GM21390 (cell line): ENCODE results near the gene HHIPL1.
A peak's percentile ranks its signal among the peaks of the same experiment; 100 is the strongest.
"Not testable (repeated sequence)": the region's sequence is repeated elsewhere in the genome, so short reads cannot be mapped to it uniquely, and the experiment has no call there.

Source experiments
- ATAC-seq: cut with Tn5 transposase; IDR thresholded peaks from one replicate; pipeline ENCODE4 v1.9.1; 2021; ENCODE audit not compliant: unreplicated experiment

Gene HHIPL1

GRCh38 chr14:99657645-99658155, 12.8 kb downstream of the HHIPL1 start:
- no peak for ATAC-seq

- ATAC-seq: no peak
Measured at GRCh38 chr14:99658218-99658845, 13.4 kb downstream of the HHIPL1 start.

- ATAC-seq: no peak
Measured at GRCh38 chr14:99659333-99659741, 14.4 kb downstream of the HHIPL1 start.

- no peak for ATAC-seq
Measured at GRCh38 chr14:99660006-99660566, 15.2 kb downstream of the HHIPL1 start.

GRCh38 chr14:99660794-99661193, 15.9 kb downstream of the HHIPL1 start:
- ATAC-seq: no peak

- not testable (repeated sequence) for ATAC-seq
Measured at GRCh38 chr14:99661206-99661605, 16.3 kb downstream of the HHIPL1 start.

GRCh38 chr14:99662846-99663245, 17.9 kb downstream of the HHIPL1 start:
- no peak for ATAC-seq

- ATAC-seq: no peak
Measured at GRCh38 chr14:99663386-99664057, 18.6 kb downstream of the HHIPL1 start.

- no peak for ATAC-seq
Measured at GRCh38 chr14:99664058-99664936, 19.4 kb downstream of the HHIPL1 start.

- ATAC-seq: peak; percentile 68
Measured at GRCh38 chr14:99664937-99665273, 20.0 kb downstream of the HHIPL1 start.

GRCh38 chr14:99666533-99666932, 21.6 kb downstream of the HHIPL1 start:
- ATAC-seq: no peak

GRCh38 chr14:99667045-99667444, 22.1 kb downstream of the HHIPL1 start:
- ATAC-seq: no peak

- no peak for ATAC-seq
Measured at GRCh38 chr14:99667821-99668220, 22.9 kb downstream of the HHIPL1 start.

- no peak for ATAC-seq
Measured at GRCh38 chr14:99668307-99669295, 23.7 kb downstream of the HHIPL1 start.

GRCh38 chr14:99670361-99671234, 25.7 kb downstream of the HHIPL1 start:
- no peak for ATAC-seq

- no peak for ATAC-seq
Measured at GRCh38 chr14:99671235-99672224, 26.6 kb downstream of the HHIPL1 start.

- ATAC-seq: no peak
Measured at GRCh38 chr14:99672506-99673304, 27.8 kb downstream of the HHIPL1 start.
